K562 (cell line): ENCODE measurements around the gene STAT4. TPM values are rescaled to one million over a fixed set of nuclear protein-coding genes. Genes with fewer than 3 reads are reported as not detected.

ENCODE experiments used
- ATAC-seq: fragments of 200-7000 bp; cut with Tn5 transposase; 3 replicates; pipeline ENCODE4 v1.9.1; 2020; ENCODE audit warnings: moderate library complexity
- BruUV-seq: library from RNA; stranded (reverse); fragments of 400-500 nt; replicated peaks from 2 replicates; lab custom pipeline; 2021; lab: Mats Ljungman, UMichigan
- CTCF ChIA-PET: fragments of 300-600 bp; formaldehyde crosslinking; extraction: SDS; loops from one replicate; lab custom pipeline; 2021; ENCODE audit warnings: low intra/inter-chr PET ratio; lab: Yijun Ruan, JAX
- POLR2A ChIA-PET: fragments of 300-600, 350-650 bp; sonication (Branson Sonifier 250); formaldehyde crosslinking; extraction: SDS; loops from one replicate; lab custom pipeline; 2021; ENCODE audit warnings: antibody characterized with exemption, inconsistent platforms; lab: Yijun Ruan, JAX
- DNase-seq, 4 experiments: peaks; one replicate each; pipeline versions ENCODE4 v3.0.0 to v3.0.0-alpha.2; 2011 to 2018; ENCODE audit warnings: low spot score in 3 of 4, mixed read lengths in 3 of 4; ENCODE audit errors: extremely low read depth in 1 of 4
- FAIRE-seq: peaks from 2 replicates; lab custom pipeline; 2011; peaks lifted over from hg19 to GRCh38; lab: Jason Lieb, UNC
- H2AFZ ChIP-seq: 2 replicates; pipeline ENCODE4 v1.6.0; 2011; ENCODE audit warnings: low read depth, low read length, control low read depth, inconsistent platforms
- H3K27ac ChIP-seq: fragments of 200-600 bp; 3 replicates; pipeline ENCODE4 v1.8.0; 2011; ENCODE audit warnings: low read depth, mild to moderate bottlenecking, control low read depth, inconsistent platforms, low read length, moderate library complexity, mixed read lengths; ENCODE audit errors: extremely low read depth
- H3K27me3 ChIP-seq, 2 experiments: fragments of 300-600 bp in 1 of 2; 2 replicates in 1 of 2; 3 replicates in 1 of 2; pipeline versions ENCODE4 v1.6.0 to v1.8.0; 2011; ENCODE audit warnings: inconsistent platforms in 2 of 2, low read length in 2 of 2, mild to moderate bottlenecking in 1 of 2, mixed read lengths in 1 of 2, moderate library complexity in 1 of 2; ENCODE audit not compliant: control insufficient read depth in 2 of 2, insufficient read depth in 2 of 2
- H3K36me3 ChIP-seq: fragments of 300-600 bp; 3 replicates; pipeline ENCODE4 v1.8.0; 2011; ENCODE audit warnings: mild to moderate bottlenecking, low read length, inconsistent platforms; ENCODE audit not compliant: control insufficient read depth, insufficient read depth
- H3K4me1 ChIP-seq, 2 experiments: fragments of 200-600 bp in 1 of 2; replicated peaks in 1 of 2; 2 replicates in 1 of 2; 3 replicates in 1 of 2; pipeline versions ENCODE4 v1.5.1 to v1.8.0; 2011; ENCODE audit warnings: inconsistent platforms in 2 of 2, low read length in 2 of 2, mild to moderate bottlenecking in 1 of 2, mixed read lengths in 1 of 2, moderate library complexity in 1 of 2; ENCODE audit not compliant: control insufficient read depth in 2 of 2, insufficient read depth in 2 of 2
- H3K4me2 ChIP-seq: 2 replicates; pipeline ENCODE4 v1.6.1; 2011; ENCODE audit warnings: low read length, control low read depth, inconsistent platforms, mixed read lengths; ENCODE audit not compliant: insufficient read depth
- H3K4me3 ChIP-seq: fragments of 200-600 bp; sonication (generic), shearing (Covaris generic); 2 replicates; pipeline ENCODE4 v1.5.1; 2016; ENCODE audit warnings: control low read depth, inconsistent platforms
- H3K79me2 ChIP-seq: fragments of 200-600 bp; 3 replicates; pipeline ENCODE4 v1.8.0; 2011; ENCODE audit warnings: low read length, inconsistent platforms; ENCODE audit not compliant: control insufficient read depth, insufficient read depth
- H3K9ac ChIP-seq, 2 experiments: 2 replicates each; pipeline versions ENCODE4 v1.6.0 to v1.6.1; 2011; ENCODE audit warnings: low read depth in 2 of 2, low read length in 2 of 2, control low read depth in 1 of 2, inconsistent platforms in 1 of 2, mild to moderate bottlenecking in 1 of 2, mixed read lengths in 1 of 2; ENCODE audit not compliant: insufficient read depth in 1 of 2
- H3K9me1 ChIP-seq: one replicate; pipeline ENCODE4 v1.6.0; 2011; ENCODE audit warnings: inconsistent platforms, mild to moderate bottlenecking, low read length, moderate library complexity; ENCODE audit not compliant: control insufficient read depth, insufficient read depth
- H3K9me3 ChIP-seq: replicated peaks from 2 replicates; pipeline ENCODE4 v1.5.1; 2011; ENCODE audit warnings: low read depth, low read length, inconsistent platforms; ENCODE audit not compliant: control insufficient read depth, insufficient read depth
- H4K20me1 ChIP-seq: replicated peaks from 2 replicates; pipeline ENCODE4 v1.6.1; 2011; ENCODE audit warnings: low read length, inconsistent platforms, mixed read lengths; ENCODE audit not compliant: control insufficient read depth, insufficient read depth
- E2F1 ChIP-seq: sonication (generic); formaldehyde crosslinking; IDR thresholded peaks from 2 replicates; pipeline ENCODE4 v1.8.1; 2023; ENCODE audit warnings: mild to moderate bottlenecking, missing genetic modification reagents, moderate library complexity
- ZBTB40 ChIP-seq, 2 experiments: fragments of 450-650 bp in 1 of 2; sonication (generic) in 1 of 2; formaldehyde crosslinking in 1 of 2; IDR thresholded peaks; 2 replicates each; pipeline versions ENCODE4 v1.7.1 to v1.9.0; 2016 to 2022; ENCODE audit warnings: inconsistent platforms in 1 of 2, mild to moderate bottlenecking in 1 of 2, missing genetic modification reagents in 1 of 2
- ZNF324 ChIP-seq: fragments of 250-450 bp; sonication (Bioruptor Pico); IDR thresholded peaks from 2 replicates; pipeline ENCODE4 v1.4.0; 2020; ENCODE audit warnings: mild to moderate bottlenecking
- ZSCAN29 ChIP-seq: fragments of 450-650 bp; IDR thresholded peaks from 2 replicates; pipeline ENCODE4 v1.6.1; 2017
- WGBS: fragments of 100-300 bp; shearing (Covaris generic); methylation state at CpG from one replicate; pipeline ENCODE4 v1.1.6; 2016; ENCODE audit warnings: low coverage, mixed read lengths; ENCODE audit not compliant: insufficient coverage; ENCODE audit errors: missing lambda C conversion rate; 5-methylcytosine and 5-hydroxymethylcytosine counted together
- in situ Hi-C: fragments of 300-500 bp; cut with MboI; formaldehyde crosslinking; loops from 4 replicates; pipeline ENCODE4 v1.15.0; 2018; ENCODE audit warnings: inconsistent platforms, mixed read lengths
- intact Hi-C: fragments of 100-400 bp; cut with micrococcal nuclease; formaldehyde crosslinking; loops from 2 replicates; pipeline ENCODE4 v1.14.2; 2022
- polyA plus RNA-seq, 8 experiments: library from polyadenylated mRNA; depleted of rRNA in 4 of 8; stranded (reverse) in 5 of 8; unstranded in 3 of 8; fragments of >200 nt; fragmentation: Nextera tagmentation in 2 of 8; fragmentation: Illumina TruSeq in 1 of 8; extraction: Ambion mirVana in 2 of 8; extraction: Trizol in 1 of 8; gene quantifications; 2 replicates each; pipeline versions ENCODE4 v1.2.1 to v1.2.3, GENCODE V29; 2011 to 2014; ENCODE audit warnings: inconsistent platforms in 1 of 8, missing spikeins in 1 of 8
- total RNA-seq, 7 experiments: library from RNA; depleted of rRNA in 6 of 7; stranded (reverse); fragments of >200 nt in 6 of 7; fragmentation: Illumina TruSeq in 2 of 7; extraction: Trizol in 2 of 7; gene quantifications; 2 replicates each; pipeline versions ENCODE4 v1.2.1 to v1.2.3, GENCODE V29; 2011 to 2021; ENCODE audit warnings: low replicate concordance in 1 of 7

STAT4 gene
- total and polyA plus RNA-seq, 9 of the 15 experiments (the other 6 are each of a cell fraction or from before 2014, with no cell fraction given) = 0.01 to 0.06 (median 0.03) TPM; not detected in 6

- Histone ChIP-seq H3K9me3 (no peaks in the 10 kb centered on the region), H4K20me1 (no peaks in the 10 kb centered on the region), H3K4me2 (no peak overlapping the region), H3K4me1 (peaks cover 0 to 6% of the 10 kb centered on the region in 2 experiments; a peak in 3 of 5 replicates), H2AFZ (0 out of 2 replicates have a peak overlapping the region, but pooled peaks have one; percentile 51), H3K4me3 (no peak overlapping the region), H3K9ac (no peak overlapping the region), H3K9me1 (no peaks in the 10 kb centered on the region), H3K36me3 (no peaks in the 10 kb centered on the region), H3K27ac (no peak overlapping the region), H3K27me3 (peaks cover 0 to 9% of the 10 kb centered on the region in 2 experiments; a peak in 3 of 5 replicates), H3K79me2 (no peaks in the 10 kb centered on the region)
- ChIA-PET CTCF (no interaction called here), POLR2A (no interaction called here)
- intact Hi-C loops (no loop called here), in situ Hi-C loops (no loop called here)
- TF ChIP-seq ZSCAN29 = no peak
- no peak for TF ChIP-seq E2F1
- no peak for TF ChIP-seq ZNF324 (CRISPR knock-in tag)
- no peak for TF ChIP-seq ZBTB40 (IDR thresholded peaks at IDR 0.05)
- TF ChIP-seq ZBTB40 (CRISPR knock-in tag; IDR thresholded peaks at IDR 0.05) = no peak
- BruUV-seq = no TSS peak
- ATAC-seq = no peak
- WGBS = 20% methylated on average over 3 of the region's 6 CpGs
- DNase-seq = no peak
- FAIRE-seq = no peak
These were observed 537 bp upstream of the STAT4 start for GRCh38 chr2:191151331-191151730.
